GM12878 (cell line): Measurements from ENCODE around the gene TGFBI. TPM values are rescaled to one million over a fixed set of nuclear protein-coding genes. Genes with fewer than 3 reads are reported as not detected.

Experiments
- ATAC-seq: fragments of 200-7000 bp; cut with Tn5 transposase; 3 replicates; pipeline ENCODE4 v1.9.1; 2020; ENCODE audit warnings: mild to moderate bottlenecking, moderate library complexity
- BruUV-seq: library from RNA; stranded (reverse); fragments of 400-500 nt; replicated peaks from 2 replicates; lab custom pipeline; 2021; lab: Mats Ljungman, UMichigan
- CTCF ChIA-PET: fragments of 300-600 bp; sonication (Branson Sonifier 250); formaldehyde crosslinking; extraction: SDS; loops from one replicate; lab custom pipeline; 2021; ENCODE audit warnings: inconsistent platforms; lab: Yijun Ruan, JAX
- POLR2A ChIA-PET: fragments of 350-600 bp; formaldehyde crosslinking; extraction: SDS; loops from one replicate; lab custom pipeline; 2021; ENCODE audit warnings: inconsistent platforms; lab: Charles Lee
- RAD21 ChIA-PET: fragments of 300-600 bp; sonication (Branson Sonifier 250); formaldehyde crosslinking; loops from one replicate; lab custom pipeline; 2023; ENCODE audit warnings: antibody characterized with exemption; ENCODE audit not compliant: unreplicated experiment; lab: Charles Lee
- SMC1A ChIA-PET: fragments of 300-600 bp; sonication (Branson Sonifier 250); formaldehyde crosslinking; loops from one replicate; lab custom pipeline; 2023; ENCODE audit not compliant: unreplicated experiment, uncharacterized antibody; lab: Charles Lee
- DNase-seq: peaks from one replicate; pipeline ENCODE4 v3.0.0-alpha.2; 2011; ENCODE audit warnings: low read depth, low spot score
- FAIRE-seq: peaks from 3 replicates; lab custom pipeline; 2011; peaks lifted over from hg19 to GRCh38; lab: Jason Lieb, UNC
- H2AFZ ChIP-seq: 2 replicates; pipeline ENCODE4 v1.6.0; 2011; ENCODE audit warnings: low read depth, low read length, control low read depth; ENCODE audit not compliant: control insufficient read depth
- H3K27ac ChIP-seq: 2 replicates; pipeline ENCODE4 v1.5.1; 2011; ENCODE audit warnings: control low read depth; ENCODE audit not compliant: control insufficient read depth, insufficient read depth
- H3K27me3 ChIP-seq, 2 experiments: replicated peaks in 1 of 2; 2 replicates each; pipeline versions ENCODE4 v1.6.0 to v1.6.1; 2011; ENCODE audit warnings: low read length in 1 of 2; ENCODE audit not compliant: control insufficient read depth in 2 of 2, insufficient read depth in 2 of 2
- H3K36me3 ChIP-seq, 2 experiments: 2 replicates each; pipeline ENCODE4 v1.5.1; 2011; ENCODE audit warnings: low read length in 1 of 2; ENCODE audit not compliant: control insufficient read depth in 2 of 2, insufficient read depth in 2 of 2
- H3K4me1 ChIP-seq: 2 replicates; pipeline ENCODE4 v1.6.1; 2011; ENCODE audit warnings: mild to moderate bottlenecking, low read length, moderate library complexity, mixed read lengths; ENCODE audit not compliant: control insufficient read depth, insufficient read depth
- H3K4me2 ChIP-seq: 2 replicates; pipeline ENCODE4 v1.6.0; 2011; ENCODE audit warnings: control low read depth; ENCODE audit not compliant: control insufficient read depth, insufficient read depth
- H3K4me3 ChIP-seq: fragments of 200-600 bp; sonication (generic); 2 replicates; pipeline ENCODE4 v1.5.1; 2016
- H3K79me2 ChIP-seq: 2 replicates; pipeline ENCODE4 v1.6.0; 2011; ENCODE audit warnings: low read length; ENCODE audit not compliant: control insufficient read depth, insufficient read depth
- H3K9ac ChIP-seq: 2 replicates; pipeline ENCODE4 v1.8.0; 2011; ENCODE audit warnings: low read length, control low read depth, mixed read lengths; ENCODE audit not compliant: control insufficient read depth, insufficient read depth
- H3K9me3 ChIP-seq: replicated peaks from 3 replicates; pipeline ENCODE4 v1.5.1; 2011; ENCODE audit warnings: mild to moderate bottlenecking, low read length; ENCODE audit not compliant: control insufficient read depth, insufficient read depth
- H4K20me1 ChIP-seq: 2 replicates; pipeline ENCODE4 v1.6.0; 2011; ENCODE audit not compliant: control insufficient read depth, insufficient read depth
- CUX1 ChIP-seq: IDR thresholded peaks from 2 replicates; pipeline ENCODE4 v1.6.1; 2012; ENCODE audit warnings: improper control_type of control experiment, low read depth, low read length; ENCODE audit not compliant: insufficient replicate concordance
- HDAC6 ChIP-seq: fragments of 200-600 bp; sonication (generic); IDR thresholded peaks from one replicate; pipeline ENCODE4 v1.8.0; 2017; ENCODE audit warnings: antibody characterized with exemption; ENCODE audit not compliant: unreplicated experiment
- LARP7 ChIP-seq: fragments of 450-650 bp; IDR thresholded peaks from 2 replicates; pipeline ENCODE4 v1.6.1; 2017; ENCODE audit warnings: mild to moderate bottlenecking
- PBX3 ChIP-seq: IDR thresholded peaks from 2 replicates; pipeline ENCODE4 v1.6.1; 2011; ENCODE audit warnings: mild to moderate bottlenecking, low read depth, low read length, moderate library complexity; ENCODE audit not compliant: insufficient replicate concordance
- SMARCA5 ChIP-seq: fragments of 450-650 bp; IDR thresholded peaks from 2 replicates; pipeline ENCODE4 v1.6.1; 2017; ENCODE audit warnings: mild to moderate bottlenecking
- WGBS: methylation state at CpG from one replicate; pipeline ENCODE4 v1.1.6; 2016; ENCODE audit warnings: low lambda C conversion rate; ENCODE audit not compliant: insufficient replicate concordance, insufficient coverage; ENCODE audit errors: missing lambda C conversion rate; 5-methylcytosine and 5-hydroxymethylcytosine counted together
- in situ Hi-C: fragments of 300-500 bp; cut with MboI; formaldehyde crosslinking; loops from 9 replicates; pipeline ENCODE4 v1.14.3; 2018; ENCODE audit warnings: mixed read lengths
- intact Hi-C: fragments of 100-400 bp; cut with micrococcal nuclease; formaldehyde crosslinking; loops from one replicate; pipeline ENCODE4 v1.14.2; 2022; ENCODE audit not compliant: unreplicated experiment
- polyA plus RNA-seq, 11 experiments: library from polyadenylated mRNA; depleted of rRNA in 4 of 11; unstranded in 6 of 11; stranded (reverse) in 5 of 11; fragments of >200 nt; fragmentation: Nextera tagmentation in 4 of 11; fragmentation: Illumina TruSeq in 1 of 11; extraction: Ambion mirVana in 4 of 11; extraction: Trizol in 1 of 11; gene quantifications; 1 replicate in 1 of 11; 2 replicates in 10 of 11; pipeline versions ENCODE4 v1.2.1 to v1.2.3, GENCODE V29; 2011 to 2016; ENCODE audit warnings: inconsistent platforms in 2 of 11, missing spikeins in 2 of 11, low read depth in 1 of 11
- total RNA-seq, 4 experiments: library from RNA; depleted of rRNA in 3 of 4; stranded (reverse); fragments of >200 nt in 3 of 4; fragmentation: Illumina TruSeq in 1 of 4; extraction: Trizol in 1 of 4; gene quantifications; 2 replicates each; pipeline versions ENCODE4 v1.2.1 to v1.2.3, GENCODE V29; 2013 to 2021

TGFBI gene
- total and polyA plus RNA-seq, 10 of the 15 experiments (the other 5 are each of a cell fraction or from before 2014, with no cell fraction given) = 0.12 to 1.8 (median 0.19) TPM

- intact Hi-C loops = no loop called here
- CTCF ChIA-PET = no interaction called here
- Histone ChIP-seq H4K20me1 (no peaks in the 10 kb centered on the region), H3K79me2 (no peaks in the 10 kb centered on the region), H3K27me3 (peaks cover 0 to 2% of the 10 kb centered on the region in 2 experiments; a peak in 1 of 4 replicates)
- ATAC-seq (no peak), DNase-seq (no peak)
- POLR2A ChIA-PET = no interaction called here
- BruUV-seq = no TSS peak
- TF ChIP-seq LARP7 = no peak
- TF ChIP-seq CUX1 = no peak
- no peak for TF ChIP-seq HDAC6
- TF ChIP-seq PBX3 = no peak
- no peak for TF ChIP-seq SMARCA5
- TF ChIP-seq, all 136 proteins: peak for 0
- H3K27ac ChIP-seq = no peak overlapping the region
- no peak for FAIRE-seq
- H3K9ac ChIP-seq = no peak overlapping the region
- peaks cover 15% of the 10 kb centered on the region for H3K4me1 ChIP-seq
- no peak overlapping the region for H3K4me2 ChIP-seq
- H3K36me3 ChIP-seq = no peaks in the 10 kb centered on the region
- H3K4me3 ChIP-seq = no peak overlapping the region
- no peaks in the 10 kb centered on the region; the same call in 1 of the 3 replicates for H3K9me3 ChIP-seq
- in situ Hi-C loops = no loop called here
- RAD21 ChIA-PET = no interaction called here
- SMC1A ChIA-PET = interaction anchor here (1.0 kb wide), 1 partner anchor 24 kb away, joined by 3 read pairs; no protein-coding TSS in a partner anchor
- 65% methylated on average over 2 of the region's 2 CpGs for WGBS
- H2AFZ ChIP-seq = no peak overlapping the region
Measured at GRCh38 chr5:136039202-136039601, 10.4 kb downstream of the TGFBI start.
